Prostate gland (tissue), 2 donors: ENCODE results near the gene PRKD2. TPM values are rescaled to one million over a fixed set of nuclear protein-coding genes. Genes with fewer than 3 reads are reported as not detected.

Experiments used
- DNase-seq: peaks from one replicate; pipeline ENCODE4 v3.0.0-alpha.2; 2019; ENCODE audit warnings: low spot score
- H3K27ac ChIP-seq, 2 donors: fragments of 200-600 bp; sonication (generic); 2 replicates each; pipeline ENCODE4 v1.5.1; 2017 to 2019
- H3K27me3 ChIP-seq: fragments of 200-600 bp; sonication (generic); replicated peaks from 2 replicates; pipeline ENCODE4 v1.5.1; 2019; ENCODE audit not compliant: insufficient read depth
- H3K36me3 ChIP-seq, 2 donors: fragments of 200-600 bp; sonication (generic); 1 replicate in 1 of 2; 2 replicates in 1 of 2; pipeline versions ENCODE4 v1.5.1 to v1.8.1; 2017 to 2019
- H3K4me1 ChIP-seq: fragments of 200-600 bp; sonication (generic); replicated peaks from 2 replicates; pipeline ENCODE4 v1.5.1; 2019
- H3K4me3 ChIP-seq, 2 donors: fragments of 200-600 bp; sonication (generic); 2 replicates each; pipeline ENCODE4 v1.5.1; 2017 to 2019
- H3K9me3 ChIP-seq: fragments of 200-600 bp; sonication (generic); 2 replicates; pipeline ENCODE4 v1.5.1; 2017
- CTCF ChIP-seq, 4 experiments: fragments of 200-600 bp in 2 of 4; fragments of 450-650 bp in 2 of 4; sonication (generic) in 2 of 4; IDR thresholded peaks; 1 replicate in 3 of 4; 2 replicates in 1 of 4; pipeline ENCODE4 v1.5.1; 2016 to 2019; ENCODE audit warnings: antibody characterized with exemption in 4 of 4, mild to moderate bottlenecking in 2 of 4, moderate library complexity in 2 of 4
- POLR2A ChIP-seq: fragments of 450-650 bp; IDR thresholded peaks from one replicate; pipeline ENCODE4 v1.6.1; 2016; ENCODE audit warnings: antibody characterized with exemption, mild to moderate bottlenecking
- POLR2AphosphoS5 ChIP-seq: sonication (generic); formaldehyde crosslinking; IDR thresholded peaks from one replicate; pipeline ENCODE4 v1.6.1; 2017; ENCODE audit warnings: antibody characterized with exemption
- whole genome bisulfite sequencing: methylation state at CpG from one replicate; pipeline ENCODE4 v1.1.5; 2018; 5-methylcytosine and 5-hydroxymethylcytosine counted together
- intact Hi-C: fragments of 100-400 bp; cut with DNase I; formaldehyde crosslinking; loops from one replicate; pipeline ENCODE4 v1.14.2; 2022
- total RNA-seq, 2 donors: library from RNA; depleted of rRNA; stranded (reverse); fragments of >200 nt; gene quantifications; one replicate each; pipeline ENCODE4 v1.1.0, GENCODE V29; 2016

The PRKD2 gene
- total RNA-seq, 2 donors from 2014 or later, result 38.9 to 41.8 TPM

DNA sequence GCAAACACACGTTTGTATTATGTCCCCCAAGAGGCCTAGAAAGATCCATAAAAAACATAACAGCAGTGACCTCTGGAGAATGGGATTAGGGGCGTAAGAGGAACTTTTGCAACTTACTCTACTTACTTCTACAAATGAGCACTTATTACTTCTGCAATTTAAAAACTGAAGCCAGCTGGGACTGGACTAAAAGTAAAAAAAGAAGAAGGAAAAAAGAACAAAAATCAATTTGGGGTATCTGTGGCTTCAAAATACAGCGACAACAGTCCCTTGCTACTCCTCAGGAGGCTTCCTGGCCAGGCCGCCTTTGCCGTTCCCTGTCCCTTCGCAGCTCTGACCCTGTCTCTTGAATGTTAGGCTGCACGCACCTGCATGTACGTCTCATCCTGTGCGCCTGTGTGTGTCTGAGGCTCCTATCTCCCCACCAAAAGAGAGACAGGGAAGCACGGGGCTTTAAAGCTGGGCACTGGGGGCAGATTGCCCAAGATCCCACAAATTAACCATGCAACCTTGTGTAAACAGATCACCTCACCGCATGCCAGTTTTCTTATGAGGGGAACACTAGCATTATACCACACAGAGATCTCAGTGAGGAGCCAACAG is 16.9 kb upstream of the PRKD2 start:
- H3K36me3 ChIP-seq, result peaks cover 0 to 34% of the 10 kb centered on the region in 2 donors
- WGBS, result 77% methylated on average over 11 of the region's 11 CpGs

GRCh38 chr19:46732966-46733689 is 16.2 kb upstream of the PRKD2 start:
- intact Hi-C loops, result no loop called here
- 86% methylated on average over 23 of the region's 23 CpGs for WGBS

More for the DNA sequence above, 16.9 kb upstream of the PRKD2 start:
- TF ChIP-seq POLR2AphosphoS5, result no peak
- no peak for TF ChIP-seq CTCF (IDR thresholded peaks at IDR 0.05)
- no peak for TF ChIP-seq POLR2A
- Histone ChIP-seq H3K4me3 (no peak overlapping the region), H3K9me3 (no peaks in the 10 kb centered on the region), H3K27me3 (no peaks in the 10 kb centered on the region), H3K4me1 (no peaks in the 10 kb centered on the region), H3K27ac (no peak overlapping the region)
- intact Hi-C loops, result no loop called here
- DNase-seq, result no peak

DNA sequence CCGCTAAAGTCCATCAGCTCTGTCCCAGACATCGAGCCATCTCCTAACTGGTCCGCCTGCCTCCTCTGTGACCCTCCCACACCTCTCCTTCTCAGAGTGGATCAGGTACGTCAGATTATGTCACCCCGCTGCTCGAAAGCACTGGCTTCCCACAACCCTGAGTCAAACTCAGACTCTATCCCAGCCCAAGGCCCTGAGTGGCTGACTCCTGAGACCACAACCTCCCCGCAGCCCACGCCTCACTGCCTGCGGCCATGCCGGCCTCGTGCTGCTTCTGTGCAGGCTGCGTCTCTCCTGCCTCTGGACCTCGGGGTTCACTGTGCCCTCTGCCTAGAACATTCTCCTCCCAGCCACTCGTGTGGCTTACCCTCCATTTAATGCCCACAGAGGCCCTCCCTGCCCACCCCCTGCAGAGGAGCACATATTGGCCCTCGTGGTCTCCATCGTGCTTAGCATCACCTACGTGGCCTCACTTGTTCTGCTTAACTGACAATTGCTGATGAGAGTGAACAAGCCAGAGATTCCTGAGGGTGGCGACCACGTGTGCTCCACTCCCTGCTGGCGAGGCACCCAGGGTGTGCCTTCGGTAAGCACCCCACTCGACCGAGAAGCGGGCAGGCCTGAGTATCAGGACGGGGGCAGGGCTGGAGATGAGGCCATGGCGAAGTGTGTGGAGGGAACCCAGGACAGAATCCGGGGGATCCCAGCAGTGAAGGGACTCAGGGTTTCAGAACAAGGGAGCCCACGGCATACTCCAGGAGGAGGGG is 15.4 kb upstream of the PRKD2 start:
- no peak for TF ChIP-seq POLR2A
- TF ChIP-seq POLR2AphosphoS5, result no peak
- TF ChIP-seq CTCF (IDR thresholded peaks at IDR 0.05), result no peak
- no peak overlapping the region for H3K4me3 ChIP-seq
- WGBS, result 88% methylated on average over 28 of the region's 28 CpGs
- peaks cover 0 to 33% of the 10 kb centered on the region in 2 donors for H3K36me3 ChIP-seq
- H3K9me3 ChIP-seq, result no peaks in the 10 kb centered on the region
- no peak for DNase-seq
- H3K4me1 ChIP-seq, result no peaks in the 10 kb centered on the region
- intact Hi-C loops, result no loop called here
- no peaks in the 10 kb centered on the region for H3K27me3 ChIP-seq
- H3K27ac ChIP-seq, result no peak overlapping the region

More at GRCh38 chr19:46732966-46733689, 16.2 kb upstream of the PRKD2 start:
- no peaks in the 10 kb centered on the region for H3K4me1 ChIP-seq
- TF ChIP-seq CTCF (IDR thresholded peaks at IDR 0.05), result no peak
- TF ChIP-seq POLR2A, result no peak
- no peak for TF ChIP-seq POLR2AphosphoS5
- peaks cover 0 to 34% of the 10 kb centered on the region in 2 donors for H3K36me3 ChIP-seq
- H3K27me3 ChIP-seq, result no peaks in the 10 kb centered on the region
- no peaks in the 10 kb centered on the region for H3K9me3 ChIP-seq
- H3K27ac ChIP-seq, result no peak overlapping the region
- no peak for DNase-seq
- H3K4me3 ChIP-seq, result no peak overlapping the region

- Histone ChIP-seq H3K36me3 (peaks cover 0 to 40% of the 10 kb centered on the region in 2 donors), H3K9me3 (no peaks in the 10 kb centered on the region), H3K27ac (no peak overlapping the region), H3K4me3 (no peak overlapping the region), H3K27me3 (no peaks in the 10 kb centered on the region), H3K4me1 (no peaks in the 10 kb centered on the region)
- DNase-seq, result no peak
- WGBS, result 69% methylated on average over 14 of the region's 14 CpGs
- TF ChIP-seq POLR2AphosphoS5, result no peak
- TF ChIP-seq POLR2A, result no peak
- no peak for TF ChIP-seq CTCF (IDR thresholded peaks at IDR 0.05)
- intact Hi-C loops, result no loop called here
Observed at GRCh38 chr19:46731584-46731983, 14.7 kb upstream of the PRKD2 start.
